Measurements from ENCODE around the gene KDM6A. TPM values are rescaled to one million over a fixed set of nuclear protein-coding genes. Genes with fewer than 3 reads are reported as not detected.
"Not testable (repeated sequence)": the region's sequence is repeated elsewhere in the genome, so short reads cannot be mapped to it uniquely, and the experiment has no call there.

Gene KDM6A
- total RNA-seq, 1 experiment from 2014 or later = 45.0 TPM

GRCh38 chrX:44843318-44843702 is 29.7 kb upstream of the KDM6A start (continued):
- TF ChIP-seq MLX (CRISPR knock-in tag; IDR thresholded peaks at IDR 0.05) = no peak
- no peak for TF ChIP-seq TEAD1 (CRISPR knock-in tag; IDR thresholded peaks at IDR 0.05)
- no peak for TF ChIP-seq SP1 (CRISPR knock-in tag; conservative IDR thresholded peaks at IDR 0.05)
- TF ChIP-seq ZNF138 (CRISPR knock-in tag; conservative IDR thresholded peaks at IDR 0.05) = no peak
- TF ChIP-seq ESRRA (CRISPR knock-in tag; IDR thresholded peaks at IDR 0.05; ENCODE audit: borderline replicate concordance) = no peak

- no peaks in the 10 kb centered on the region for H3K36me3 Mint-ChIP-seq
- CTCF ChIA-PET = no interaction called here
- no peaks in the 10 kb centered on the region for H3K9me3 Mint-ChIP-seq
- no peak within 1 kb of the TSS for H3K4me3 Mint-ChIP-seq
- no peaks in the 10 kb centered on the region for H3K27me3 Mint-ChIP-seq (ENCODE audit: low read depth)
- no peak for DNase-seq (ENCODE audit: low spot score)
- POLR2A ChIA-PET = no interaction called here
- H3K27ac Mint-ChIP-seq = no peak within 1 kb of the TSS
- no peaks in the 10 kb centered on the region for H3K4me1 Mint-ChIP-seq
- no peak for TF ChIP-seq MAX (CRISPR knock-in tag; IDR thresholded peaks at IDR 0.05)
- TF ChIP-seq ZNF416 (CRISPR knock-in tag; IDR thresholded peaks at IDR 0.05) = no peak
- no peak for TF ChIP-seq GTF2I (CRISPR knock-in tag; conservative IDR thresholded peaks at IDR 0.05)
- TF ChIP-seq E2F5 (CRISPR knock-in tag; IDR thresholded peaks at IDR 0.05) = no peak
- no peak for ATAC-seq
Measured at GRCh38 chrX:44843753-44844152, 29.2 kb upstream of the KDM6A start, which contains the start of gene DUSP21. Gene DUSP21, plus strand, starts transcription at chrX:44844021. Its CDS starts 112 bp downstream, at chrX:44844133.

- ATAC-seq (no peak), DNase-seq (ENCODE audit: low spot score) (no peak)
- H3K4me1 Mint-ChIP-seq = no peaks in the 10 kb centered on the region
- H3K9me3 Mint-ChIP-seq = no peaks in the 10 kb centered on the region
- no peak overlapping the region for H3K27ac Mint-ChIP-seq
- TF ChIP-seq NFYB (CRISPR knock-in tag; conservative IDR thresholded peaks at IDR 0.05; ENCODE audit: low read depth) = no peak
- POLR2A ChIA-PET = no interaction called here
- H3K36me3 Mint-ChIP-seq = no peaks in the 10 kb centered on the region
- no peak overlapping the region for H3K4me3 Mint-ChIP-seq
- CTCF ChIA-PET = no interaction called here
- H3K27me3 Mint-ChIP-seq (ENCODE audit: low read depth) = no peaks in the 10 kb centered on the region
Measured at GRCh38 chrX:44844204-44844603, 28.8 kb upstream of the KDM6A start.

- ATAC-seq; H3K9me3 Mint-ChIP-seq; DNase-seq (ENCODE audit: low spot score); H3K36me3 Mint-ChIP-seq; H3K27me3 Mint-ChIP-seq (ENCODE audit: low read depth); POLR2A ChIA-PET; CTCF ChIA-PET; H3K27ac Mint-ChIP-seq; H3K4me1 Mint-ChIP-seq; H3K4me3 Mint-ChIP-seq: not testable (repeated sequence)
Measured at GRCh38 chrX:44850891-44851290, 22.1 kb upstream of the KDM6A start.

GRCh38 chrX:44871114-44871645 is 1.8 kb upstream of the KDM6A start:
- H3K36me3 Mint-ChIP-seq = no peaks in the 10 kb centered on the region; the same call in 1 of the 2 replicates
- peaks cover 11% of the 10 kb centered on the region for H3K4me1 Mint-ChIP-seq
- ChIA-PET CTCF (no interaction called here), POLR2A (no interaction called here)
- no peaks in the 10 kb centered on the region for H3K27me3 Mint-ChIP-seq (ENCODE audit: low read depth)
- no peaks in the 10 kb centered on the region for H3K9me3 Mint-ChIP-seq
- TF ChIP-seq NFATC4 (CRISPR knock-in tag; IDR thresholded peaks at IDR 0.05) = no peak
- TF ChIP-seq FOXK1 (CRISPR knock-in tag; IDR thresholded peaks at IDR 0.05) = no peak
- TF ChIP-seq E2F1 (CRISPR knock-in tag; IDR thresholded peaks at IDR 0.05) = no peak
- TF ChIP-seq FOXJ3 (CRISPR knock-in tag; IDR thresholded peaks at IDR 0.05; ENCODE audit: borderline replicate concordance) = no peak
- TF ChIP-seq AR (CRISPR knock-in tag; IDR thresholded peaks at IDR 0.05) = no peak
- DNase-seq (ENCODE audit: low spot score) (no peak), ATAC-seq (no peak)
- peak overlapping the region; percentile 82 for H3K27ac Mint-ChIP-seq
- peak overlapping the region; percentile 83 for H3K4me3 Mint-ChIP-seq

All from WTC11 (cell line).